Endothelial cell of umbilical vein (primary cell): ENCODE data around the gene SLC27A4. TPM values are rescaled to one million over a fixed set of nuclear protein-coding genes. Genes with fewer than 3 reads are reported as not detected.

ENCODE experiments used
- BruUV-seq: library from RNA; stranded (reverse); fragments of 400-500 nt; replicated peaks from 2 replicates; lab custom pipeline; 2021; lab: Mats Ljungman, UMichigan
- CTCF ChIA-PET: fragments of 300-600, 350-600 bp; sonication (Branson Sonifier 250); formaldehyde crosslinking; loops from one replicate; lab custom pipeline; 2021; ENCODE audit warnings: antibody characterized with exemption, inconsistent platforms; lab: Charles Lee
- POLR2A ChIA-PET: fragments of 300-600, 350-600 bp; sonication (Branson Sonifier 250); formaldehyde crosslinking; loops from one replicate; lab custom pipeline; 2021; ENCODE audit warnings: antibody characterized with exemption, inconsistent platforms; lab: Charles Lee
- DNase-seq: peaks from one replicate; pipeline ENCODE4 v3.0.0-alpha.2; 2011; ENCODE audit warnings: low read depth, low spot score
- FAIRE-seq: peaks from 2 replicates; lab custom pipeline; 2011; peaks lifted over from hg19 to GRCh38; lab: Jason Lieb, UNC
- H2AFZ ChIP-seq: 2 replicates; pipeline ENCODE4 v1.6.0; 2012; ENCODE audit warnings: low read depth, low read length, control low read depth, inconsistent platforms
- H3K27ac ChIP-seq: 2 replicates; pipeline ENCODE4 v1.5.1; 2011; ENCODE audit warnings: low read depth, mild to moderate bottlenecking, control low read depth, low read length, moderate library complexity; ENCODE audit not compliant: insufficient read depth
- H3K27me3 ChIP-seq, 2 experiments: 2 replicates each; pipeline versions ENCODE4 v1.6.0 to v1.6.1; 2011; ENCODE audit warnings: low read length in 2 of 2, mixed read lengths in 1 of 2; ENCODE audit not compliant: control insufficient read depth in 2 of 2, insufficient read depth in 2 of 2
- H3K36me3 ChIP-seq, 2 experiments: 2 replicates in 1 of 2; 3 replicates in 1 of 2; pipeline ENCODE4 v1.5.1; 2011; ENCODE audit warnings: low read length in 2 of 2, mild to moderate bottlenecking in 1 of 2, moderate library complexity in 1 of 2; ENCODE audit not compliant: control insufficient read depth in 2 of 2, insufficient read depth in 2 of 2; ENCODE audit errors: extremely low read depth in 1 of 2
- H3K4me1 ChIP-seq: 3 replicates; pipeline ENCODE4 v1.5.1; 2011; ENCODE audit warnings: mild to moderate bottlenecking, low read length; ENCODE audit not compliant: control insufficient read depth, insufficient read depth; ENCODE audit errors: extremely low read depth
- H3K4me2 ChIP-seq: 2 replicates; pipeline ENCODE4 v1.6.1; 2011; ENCODE audit warnings: low read length, control low read depth, mixed read lengths; ENCODE audit not compliant: insufficient read depth
- H3K4me3 ChIP-seq, 3 experiments: fragments of 200-600 bp in 1 of 3; sonication (generic), shearing (Covaris generic) in 1 of 3; replicated peaks in 1 of 3; 2 replicates each; pipeline ENCODE4 v1.5.1; 2011 to 2016; ENCODE audit warnings: control low read depth in 3 of 3, low read length in 3 of 3, mild to moderate bottlenecking in 2 of 3, inconsistent platforms in 1 of 3, low read depth in 1 of 3, moderate library complexity in 1 of 3; ENCODE audit not compliant: insufficient read depth in 1 of 3
- H3K79me2 ChIP-seq: 2 replicates; pipeline ENCODE4 v1.6.0; 2012; ENCODE audit warnings: low read length, inconsistent platforms; ENCODE audit not compliant: control insufficient read depth, insufficient read depth
- H3K9ac ChIP-seq: replicated peaks from 2 replicates; pipeline ENCODE3; 2011; ENCODE audit warnings: low read length, control low read depth; ENCODE audit not compliant: insufficient read depth; ENCODE audit errors: extremely low read depth
- H3K9me1 ChIP-seq: replicated peaks from 3 replicates; pipeline ENCODE4 v1.6.0; 2011; ENCODE audit warnings: mild to moderate bottlenecking, low read length; ENCODE audit not compliant: control insufficient read depth, insufficient read depth; ENCODE audit errors: extremely low read depth
- H3K9me3 ChIP-seq: replicated peaks from 2 replicates; pipeline ENCODE4 v1.5.1; 2012; ENCODE audit warnings: low read length, inconsistent platforms; ENCODE audit not compliant: control insufficient read depth, insufficient read depth
- H4K20me1 ChIP-seq: replicated peaks from 2 replicates; pipeline ENCODE3; 2011; ENCODE audit warnings: mild to moderate bottlenecking, low read length; ENCODE audit not compliant: control insufficient read depth, insufficient read depth; ENCODE audit errors: extremely low read depth
- CTCF ChIP-seq, 2 donors: IDR thresholded peaks; 1 replicate in 1 of 2; 2 replicates in 1 of 2; pipeline ENCODE4 v1.5.1; 2011; ENCODE audit warnings: low read length in 2 of 2, mild to moderate bottlenecking in 2 of 2, moderate library complexity in 2 of 2, control low read depth in 1 of 2, inconsistent platforms in 1 of 2, low read depth in 1 of 2; ENCODE audit not compliant: insufficient read depth in 1 of 2; ENCODE audit errors: extremely low read depth in 1 of 2
- EZH2 ChIP-seq: IDR thresholded peaks from 2 replicates; pipeline ENCODE4 v1.6.1; 2012; ENCODE audit warnings: borderline replicate concordance, low read depth, mild to moderate bottlenecking, moderate library complexity, low read length, inconsistent platforms; ENCODE audit not compliant: severe bottlenecking
- FOS ChIP-seq: IDR thresholded peaks from 2 replicates; pipeline ENCODE4 v1.6.1; 2011; ENCODE audit warnings: mild to moderate bottlenecking, low read length, moderate library complexity, borderline replicate concordance; ENCODE audit not compliant: insufficient read depth
- GATA2 ChIP-seq: IDR thresholded peaks from 2 replicates; pipeline ENCODE4 v1.7.0; 2011; ENCODE audit warnings: low read depth, mild to moderate bottlenecking, moderate library complexity, mixed read lengths, low read length; ENCODE audit not compliant: insufficient read length, insufficient read depth
- JUN ChIP-seq: IDR thresholded peaks from 2 replicates; pipeline ENCODE4 v1.6.1; 2011; ENCODE audit warnings: borderline replicate concordance, low read depth; ENCODE audit not compliant: insufficient read length, insufficient read depth
- MAX ChIP-seq: IDR thresholded peaks from 2 replicates; pipeline ENCODE4 v1.6.1; 2011; ENCODE audit not compliant: insufficient read depth, insufficient read length
- MYC ChIP-seq: IDR thresholded peaks from one replicate; pipeline ENCODE4 v1.6.1; 2011; ENCODE audit warnings: mild to moderate bottlenecking, low read depth, low read length
- POLR2A ChIP-seq: IDR thresholded peaks from 2 replicates; pipeline ENCODE4 v1.6.1; 2012; ENCODE audit warnings: low read depth, mild to moderate bottlenecking, control low read depth, low read length
- POLR2AphosphoS5 ChIP-seq: IDR thresholded peaks from 2 replicates; pipeline ENCODE4 v1.6.1; 2012; ENCODE audit warnings: low read depth, mild to moderate bottlenecking, control low read depth, low read length, moderate library complexity; ENCODE audit not compliant: insufficient read depth
- dilution Hi-C: fragments of 300-500 bp; cut with MboI; formaldehyde crosslinking; loops from one replicate; pipeline ENCODE4 v1.15.0; 2019; ENCODE audit warnings: low sequenced_read_pairs; ENCODE audit not compliant: extremely low pct_ligation_motif_present
- intact Hi-C: fragments of 100-400 bp; cut with micrococcal nuclease; formaldehyde crosslinking; loops from one replicate; pipeline ENCODE4 v1.10.0; 2022
- polyA plus RNA-seq, 4 experiments: library from polyadenylated mRNA; depleted of rRNA in 3 of 4; stranded (reverse) in 3 of 4; unstranded in 1 of 4; fragments of >200 nt; gene quantifications; 2 replicates each; pipeline versions ENCODE4 v1.2.1 to v1.2.3, GENCODE V29; 2011 to 2012; ENCODE audit warnings: missing spikeins in 1 of 4
- total RNA-seq: library from RNA; stranded (reverse); gene quantifications from 2 replicates; pipeline ENCODE4 v1.2.3, GENCODE V29; 2021

Gene SLC27A4
- total and polyA plus RNA-seq, 2 donors (not counting 3 experiments of a cell fraction or from before 2014, with no cell fraction given), result 29.9 to 35.0 TPM

GRCh38 chr9:128317629-128318028, 22.7 kb upstream of the SLC27A4 start:
- no peak for TF ChIP-seq FOS
- no peak for TF ChIP-seq GATA2
- no peak for TF ChIP-seq MAX
- no peak for TF ChIP-seq POLR2A
- TF ChIP-seq EZH2, result no peak
- no peak for TF ChIP-seq JUN
- no peak for TF ChIP-seq MYC
- no peak for TF ChIP-seq POLR2AphosphoS5
- TF ChIP-seq CTCF (IDR thresholded peaks at IDR 0.05; ENCODE audit: extremely low read depth in 1 of 2, insufficient read depth in 1 of 2, low read depth in 1 of 2, low read length in 2 of 2), result no peak
- H3K9me3 ChIP-seq, result no peaks in the 10 kb centered on the region
- no peak overlapping the region for H3K9ac ChIP-seq
- CTCF ChIA-PET, result interaction anchor here (1.7 kb wide), 1 partner anchor 22 kb away, joined by 4 read pairs; no protein-coding TSS in a partner anchor
- H3K27me3 ChIP-seq, result no peaks in the 10 kb centered on the region
- intact Hi-C loops, result no loop called here
- H3K9me1 ChIP-seq, result no peaks in the 10 kb centered on the region
- no peak overlapping the region for H3K4me3 ChIP-seq
- H3K4me1 ChIP-seq, result peaks cover 11% of the 10 kb centered on the region
- peaks cover 8% of the 10 kb centered on the region for H3K79me2 ChIP-seq
- H4K20me1 ChIP-seq, result no peaks in the 10 kb centered on the region
- POLR2A ChIA-PET, result no interaction called here
- no peak for DNase-seq
- H3K36me3 ChIP-seq, result peaks cover 5 to 14% of the 10 kb centered on the region in 2 experiments
- dilution Hi-C loops, result no loop called here
- no TSS peak for BruUV-seq
- no peak overlapping the region for H3K4me2 ChIP-seq
- FAIRE-seq, result no peak
- H3K27ac ChIP-seq, result no peak overlapping the region
- H2AFZ ChIP-seq, result no peak overlapping the region
